Body of pancreas (tissue), 4 donors: Measurements from ENCODE around the gene IARS2.

Source experiments
- CTCF ChIP-seq, 7 experiments: fragments of 450-650 bp in 4 of 7; fragments of 200-600 bp in 3 of 7; sonication (generic) in 3 of 7; IDR thresholded peaks; one replicate each; pipeline ENCODE4 v1.5.1; 2016 to 2019; ENCODE audit warnings: antibody characterized with exemption in 7 of 7
- POLR2A ChIP-seq, 3 donors: fragments of 450-650 bp; IDR thresholded peaks; one replicate each; pipeline ENCODE4 v1.6.1; 2016; ENCODE audit warnings: antibody characterized with exemption in 3 of 3, mild to moderate bottlenecking in 2 of 3

GRCh38 chr1:220144051-220144450, 50.1 kb downstream of the IARS2 start:
- TF ChIP-seq CTCF (IDR thresholded peaks at IDR 0.05) (no peak), POLR2A (IDR thresholded peaks at IDR 0.05) (no peak)
